IMR-90 (cell line): ENCODE data around the gene POLD1. TPM values are rescaled to one million over a fixed set of nuclear protein-coding genes. Genes with fewer than 3 reads are reported as not detected.

Source experiments
- ATAC-seq: fragments of 200-7000 bp; cut with Tn5 transposase; 2 replicates; pipeline ENCODE4 v1.9.1; 2020; ENCODE audit warnings: low read depth, mild to moderate bottlenecking, moderate library complexity
- BruUV-seq: library from RNA; stranded (reverse); fragments of 400-500 nt; replicated peaks from 2 replicates; lab custom pipeline; 2021; lab: Mats Ljungman, UMichigan
- CTCF ChIA-PET: fragments of 300-600 bp; formaldehyde crosslinking; extraction: SDS; loops from one replicate; lab custom pipeline; 2021; ENCODE audit warnings: antibody characterized with exemption; lab: Yijun Ruan, JAX
- POLR2A ChIA-PET: fragments of 300-600 bp; sonication (Branson Sonifier 250); formaldehyde crosslinking; loops from one replicate; lab custom pipeline; 2022; ENCODE audit warnings: antibody characterized with exemption; ENCODE audit not compliant: unreplicated experiment; lab: Charles Lee
- DNase-seq: peaks from one replicate; pipeline ENCODE4 v3.0.0; 2013
- H2AFZ ChIP-seq: replicated peaks from 2 replicates; pipeline ENCODE3; 2013; ENCODE audit warnings: low read length, mild to moderate bottlenecking; ENCODE audit not compliant: poor library complexity
- H2AK5ac ChIP-seq: 2 replicates; pipeline ENCODE4 v1.6.1; 2013; ENCODE audit warnings: low read depth, low read length, inconsistent platforms
- H2AK9ac ChIP-seq: replicated peaks from 2 replicates; pipeline ENCODE3; 2013; ENCODE audit warnings: mild to moderate bottlenecking, low read depth, low read length, moderate library complexity; ENCODE audit not compliant: poor library complexity
- H2BK120ac ChIP-seq: 2 replicates; pipeline ENCODE4 v1.6.1; 2013; ENCODE audit warnings: low read depth, low read length, inconsistent platforms
- H2BK15ac ChIP-seq: 3 replicates; pipeline ENCODE4 v1.6.1; 2013; ENCODE audit warnings: low read depth, low read length, inconsistent platforms
- H2BK20ac ChIP-seq: 2 replicates; pipeline ENCODE4 v1.6.1; 2013; ENCODE audit warnings: low read depth, mild to moderate bottlenecking, inconsistent platforms, low read length, moderate library complexity
- H2BK5ac ChIP-seq: 2 replicates; pipeline ENCODE4 v1.6.1; 2013; ENCODE audit warnings: mild to moderate bottlenecking, low read depth, low read length, inconsistent platforms; ENCODE audit not compliant: poor library complexity, severe bottlenecking
- H3K14ac ChIP-seq: replicated peaks from 2 replicates; pipeline ENCODE4 v1.6.1; 2013; ENCODE audit warnings: low read depth, low read length, inconsistent platforms
- H3K18ac ChIP-seq: 2 replicates; pipeline ENCODE4 v1.6.1; 2013; ENCODE audit warnings: low read depth, low read length, control low read depth
- H3K23ac ChIP-seq: 2 replicates; pipeline ENCODE4 v1.6.1; 2013; ENCODE audit warnings: low read depth, low read length, inconsistent platforms
- H3K27ac ChIP-seq: 2 replicates; pipeline ENCODE4 v1.5.1; 2013; ENCODE audit warnings: mild to moderate bottlenecking, control low read depth, low read length; ENCODE audit not compliant: insufficient read depth
- H3K27me3 ChIP-seq: 2 replicates; pipeline ENCODE4 v1.6.1; 2013; ENCODE audit warnings: low read length; ENCODE audit not compliant: control insufficient read depth, insufficient read depth
- H3K36me3 ChIP-seq: 2 replicates; pipeline ENCODE4 v1.6.1; 2013; ENCODE audit warnings: low read length, mixed read lengths; ENCODE audit not compliant: control insufficient read depth, insufficient read depth
- H3K4ac ChIP-seq: 2 replicates; pipeline ENCODE4 v1.6.1; 2013; ENCODE audit warnings: low read depth, low read length, inconsistent platforms
- H3K4me1 ChIP-seq: 2 replicates; pipeline ENCODE4 v1.6.1; 2013; ENCODE audit warnings: low read length, mixed read lengths; ENCODE audit not compliant: control insufficient read depth, insufficient read depth
- H3K4me2 ChIP-seq: 2 replicates; pipeline ENCODE4 v1.6.1; 2013; ENCODE audit warnings: low read depth, mild to moderate bottlenecking, control low read depth, low read length, moderate library complexity
- H3K4me3 ChIP-seq: 2 replicates; pipeline ENCODE4 v1.5.1; 2013; ENCODE audit warnings: low read depth, mild to moderate bottlenecking, control low read depth, low read length, moderate library complexity; ENCODE audit not compliant: insufficient read depth
- H3K56ac ChIP-seq: 2 replicates; pipeline ENCODE4 v1.6.1; 2013; ENCODE audit warnings: low read length, inconsistent platforms; ENCODE audit not compliant: insufficient read depth; ENCODE audit errors: extremely low read depth
- H3K79me1 ChIP-seq, 2 experiments: 2 replicates each; pipeline ENCODE4 v1.6.1; 2013; ENCODE audit warnings: low read length in 2 of 2, inconsistent platforms in 1 of 2, low read depth in 1 of 2
- H3K9ac ChIP-seq: 2 replicates; pipeline ENCODE4 v1.6.1; 2013; ENCODE audit warnings: low read depth, low read length, control low read depth
- H3K9me1 ChIP-seq: 2 replicates; pipeline ENCODE4 v1.6.1; 2013; ENCODE audit warnings: low read length, inconsistent platforms; ENCODE audit not compliant: insufficient read depth
- H3K9me3 ChIP-seq: 2 replicates; pipeline ENCODE4 v1.6.1; 2013; ENCODE audit warnings: low read length; ENCODE audit not compliant: control insufficient read depth, insufficient read depth
- H4K20me1 ChIP-seq: 2 replicates; pipeline ENCODE4 v1.6.1; 2013; ENCODE audit warnings: low read length, inconsistent platforms; ENCODE audit not compliant: insufficient read depth
- H4K5ac ChIP-seq: 2 replicates; pipeline ENCODE4 v1.6.1; 2013; ENCODE audit warnings: mild to moderate bottlenecking, low read depth, low read length, control low read depth
- H4K8ac ChIP-seq, 2 experiments: 2 replicates each; pipeline ENCODE4 v1.6.1; 2013; ENCODE audit warnings: low read depth in 2 of 2, low read length in 2 of 2, control low read depth in 1 of 2, inconsistent platforms in 1 of 2
- H4K91ac ChIP-seq: 2 replicates; pipeline ENCODE4 v1.6.1; 2013; ENCODE audit warnings: low read depth, low read length, inconsistent platforms; ENCODE audit not compliant: insufficient read depth
- CEBPB ChIP-seq: IDR thresholded peaks from 2 replicates; pipeline ENCODE4 v1.6.1; 2012; ENCODE audit warnings: low read depth, low read length, improper control_type of control experiment
- CHD1 ChIP-seq: IDR thresholded peaks from 2 replicates; pipeline ENCODE4 v1.6.1; 2012; ENCODE audit warnings: low read depth, low read length, improper control_type of control experiment
- MAZ ChIP-seq: IDR thresholded peaks from 2 replicates; pipeline ENCODE4 v1.6.1; 2012; ENCODE audit warnings: low read depth, mild to moderate bottlenecking, low read length, improper control_type of control experiment, moderate library complexity, borderline replicate concordance
- MXI1 ChIP-seq: IDR thresholded peaks from 2 replicates; pipeline ENCODE4 v1.6.1; 2012; ENCODE audit warnings: low read depth, mild to moderate bottlenecking, low read length, moderate library complexity, borderline replicate concordance
- POLR2A ChIP-seq: IDR thresholded peaks from 2 replicates; pipeline ENCODE4 v1.6.1; 2012; ENCODE audit warnings: mild to moderate bottlenecking, low read depth, low read length
- RFX5 ChIP-seq: IDR thresholded peaks from 2 replicates; pipeline ENCODE4 v1.8.0; 2012; ENCODE audit warnings: low read depth, mild to moderate bottlenecking, low read length, moderate library complexity
- SMC3 ChIP-seq: fragments of 150-350 bp; IDR thresholded peaks from 2 replicates; pipeline ENCODE4 v1.6.1; 2016; ENCODE audit warnings: low read depth, mild to moderate bottlenecking, antibody characterized with exemption, low read length, moderate library complexity
- WGBS, 2 experiments: methylation state at CpG; one replicate each; pipeline versions ENCODE4 v1.1.5 to v1.1.7; 2013; ENCODE audit warnings: missing lambda C conversion rate in 2 of 2; ENCODE audit not compliant: insufficient read length in 1 of 2; ENCODE audit errors: extremely low coverage in 2 of 2; 5-methylcytosine and 5-hydroxymethylcytosine counted together
- dilution Hi-C: fragments of 300-500 bp; cut with HindIII; formaldehyde crosslinking; loops from one replicate; pipeline ENCODE4 v1.14.3; 2018; ENCODE audit warnings: low sequenced_read_pairs; ENCODE audit not compliant: unreplicated experiment
- in situ Hi-C: fragments of 300-500 bp; cut with MboI; formaldehyde crosslinking; loops from 3 replicates; pipeline ENCODE4 v1.14.3; 2019; ENCODE audit warnings: low sequenced_read_pairs, inconsistent platforms, mixed read lengths
- intact Hi-C: fragments of 100-400 bp; cut with micrococcal nuclease; formaldehyde crosslinking; loops from 2 replicates; pipeline ENCODE4 v1.10.0; 2022
- polyA plus RNA-seq, 3 experiments: library from polyadenylated mRNA; depleted of rRNA; stranded (reverse); fragments of >200 nt; gene quantifications; 2 replicates each; pipeline ENCODE4 v1.2.3, GENCODE V29; 2012; ENCODE audit warnings: low replicate concordance in 1 of 3
- total RNA-seq: library from RNA; depleted of rRNA; stranded (reverse); fragments of >200 nt; gene quantifications from 2 replicates; pipeline ENCODE4 v1.2.3, GENCODE V29; 2012

Gene POLD1
- total and polyA plus RNA-seq, 2 of the 4 experiments (the other 2 are of a cell fraction), result 13.8 to 28.9 TPM

GRCh38 chr19:50433201-50434180 lies 49.3 kb downstream of the POLD1 start (continued):
- no peak for TF ChIP-seq SMC3

GRCh38 chr19:50434525-50434924 lies 50.4 kb downstream of the POLD1 start:
- no peak for ATAC-seq
- H2AK9ac ChIP-seq, result no peak overlapping the region
- no peak overlapping the region for H4K91ac ChIP-seq
- no peak overlapping the region for H4K5ac ChIP-seq
- H2BK5ac ChIP-seq, result no peak overlapping the region
- H4K8ac ChIP-seq, result no peak overlapping the region
- no peak overlapping the region for H3K9ac ChIP-seq
- BruUV-seq, result no TSS peak
- no peak overlapping the region for H3K14ac ChIP-seq
- dilution Hi-C loops, result no loop called here
- H3K79me1 ChIP-seq, result no peaks in the 10 kb centered on the region
- H3K4ac ChIP-seq, result no peak overlapping the region
- TF ChIP-seq CHD1 (no peak), RFX5 (no peak), MAZ (no peak), SMC3 (no peak), MXI1 (no peak), CEBPB (no peak), POLR2A (no peak)
- H3K4me3 ChIP-seq, result no peak overlapping the region
- no CpG with 5 or more reads among the region's 12 CpGs for WGBS, 2 experiments
- intact Hi-C loops, result no loop called here
- H3K9me3 ChIP-seq, result no peaks in the 10 kb centered on the region
- no peak for DNase-seq
- CTCF ChIA-PET, result no interaction called here
- no peak overlapping the region for H3K18ac ChIP-seq
- no peak overlapping the region for H2AK5ac ChIP-seq
- no peak overlapping the region for H2BK20ac ChIP-seq
- H3K23ac ChIP-seq, result no peak overlapping the region
- in situ Hi-C loops, result no loop called here
- POLR2A ChIA-PET, result no interaction called here
- no peak overlapping the region for H2BK15ac ChIP-seq
- H4K20me1 ChIP-seq, result no peaks in the 10 kb centered on the region
- no peak overlapping the region for H3K56ac ChIP-seq
- H2BK120ac ChIP-seq, result no peak overlapping the region
- no peaks in the 10 kb centered on the region for H3K36me3 ChIP-seq
- no peak overlapping the region for H2AFZ ChIP-seq
- no peak overlapping the region for H3K27ac ChIP-seq
- H3K9me1 ChIP-seq, result no peaks in the 10 kb centered on the region
- peaks cover 31% of the 10 kb centered on the region for H3K27me3 ChIP-seq
- no peak overlapping the region for H3K4me2 ChIP-seq
- H3K4me1 ChIP-seq, result 0 out of 2 replicates have a peak, but pooled peaks cover 3% of the 10 kb centered on the region
